ENCODE measurements around the gene ARHGEF16. TPM values are rescaled to one million over a fixed set of nuclear protein-coding genes. Genes with fewer than 3 reads are reported as not detected.
A peak's percentile ranks its signal among the peaks of the same experiment; 100 is the strongest.

ARHGEF16 gene
- total RNA-seq, 1 donor from 2014 or later, result 0.20 TPM

DNA sequence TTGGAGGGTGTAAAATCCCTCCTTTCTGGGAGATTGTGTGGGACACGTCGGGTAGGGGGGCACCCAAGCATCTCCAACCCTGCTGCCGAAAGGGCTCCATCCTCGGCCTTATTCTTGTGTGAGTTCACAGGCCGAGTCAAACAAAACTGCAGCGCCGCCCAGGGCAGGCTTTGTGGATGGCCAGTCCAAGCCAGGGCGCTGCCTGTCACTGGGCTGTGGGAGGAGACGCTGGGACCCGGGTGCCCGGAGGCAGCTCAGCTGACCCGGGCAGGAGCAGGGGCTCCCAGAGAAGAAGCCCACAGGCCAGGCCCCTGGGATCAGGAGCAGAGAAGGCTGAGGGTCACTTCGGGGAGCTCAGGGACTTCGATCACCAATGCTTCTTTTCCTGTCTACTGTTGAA is 31.8 kb upstream of the ARHGEF16 start:
- no peak for DNase-seq (ENCODE audit: low read depth in 2 of 2)

DNA sequence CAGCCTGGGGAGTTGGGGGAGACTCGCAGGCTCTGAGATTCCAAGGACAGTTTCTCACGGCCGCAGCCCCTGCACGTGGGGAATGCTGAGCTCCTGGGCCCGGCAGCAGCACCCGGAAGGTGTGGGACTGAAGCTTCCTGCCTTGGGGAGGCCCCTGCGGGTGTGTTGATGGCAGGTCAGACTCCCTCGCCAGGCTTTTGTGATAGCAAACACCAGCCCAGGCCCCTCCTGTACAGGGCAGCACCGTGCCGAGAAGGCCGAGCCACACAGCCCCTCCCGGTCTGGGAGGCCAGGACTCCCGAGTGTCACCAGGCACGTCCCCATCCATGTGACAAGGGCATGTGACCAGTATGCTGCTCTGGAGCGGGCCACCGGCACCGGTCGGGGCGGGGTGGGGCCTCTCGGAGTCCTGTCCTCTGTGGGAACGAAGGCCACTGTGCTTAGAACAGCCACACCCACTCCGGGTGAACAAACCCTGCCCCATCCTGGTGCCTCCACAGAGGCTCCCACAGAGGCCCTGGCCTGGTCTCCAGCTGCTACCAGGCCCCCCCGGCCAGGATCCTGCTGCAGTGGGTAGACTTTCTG is 31.1 kb upstream of the ARHGEF16 start:
- peak in 1 of 2 donors; percentile 39 for DNase-seq (ENCODE audit: low read depth in 2 of 2)

DNA sequence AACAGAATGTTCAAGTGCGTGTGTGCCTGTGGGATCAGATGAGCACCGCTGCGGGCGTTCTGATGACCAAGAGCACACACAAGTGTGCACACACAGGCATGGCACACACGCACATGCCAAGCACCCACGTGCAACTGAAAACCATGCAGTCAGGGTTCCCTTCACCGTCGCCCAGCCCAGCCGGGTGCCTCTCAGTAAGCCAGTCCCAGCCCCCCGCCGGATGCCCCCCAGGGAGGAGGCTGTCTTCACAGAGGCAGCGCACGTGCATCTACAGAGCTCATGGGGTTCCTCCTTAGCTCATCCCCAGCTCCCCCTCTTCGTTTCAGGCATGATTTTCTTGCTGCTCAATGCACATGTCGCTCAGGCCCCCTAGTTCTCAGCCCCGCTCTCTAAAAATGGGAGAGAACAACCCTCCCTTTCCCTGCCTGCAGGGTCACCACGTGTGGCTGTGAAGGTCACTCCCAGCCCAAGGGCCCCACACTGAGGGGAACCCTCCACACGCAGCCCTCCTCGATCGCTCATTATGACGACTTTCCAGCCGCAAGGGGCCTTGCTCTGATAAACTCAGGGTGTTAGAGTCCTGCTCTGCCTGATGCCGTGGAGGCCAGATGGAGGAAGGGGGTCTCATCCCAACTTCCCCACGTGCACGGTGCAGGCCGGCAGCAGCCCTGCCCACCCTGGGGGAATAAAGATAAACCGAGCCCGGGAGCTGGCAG is 30.4 kb upstream of the ARHGEF16 start:
- no peak for DNase-seq (ENCODE audit: low read depth in 2 of 2)

DNA sequence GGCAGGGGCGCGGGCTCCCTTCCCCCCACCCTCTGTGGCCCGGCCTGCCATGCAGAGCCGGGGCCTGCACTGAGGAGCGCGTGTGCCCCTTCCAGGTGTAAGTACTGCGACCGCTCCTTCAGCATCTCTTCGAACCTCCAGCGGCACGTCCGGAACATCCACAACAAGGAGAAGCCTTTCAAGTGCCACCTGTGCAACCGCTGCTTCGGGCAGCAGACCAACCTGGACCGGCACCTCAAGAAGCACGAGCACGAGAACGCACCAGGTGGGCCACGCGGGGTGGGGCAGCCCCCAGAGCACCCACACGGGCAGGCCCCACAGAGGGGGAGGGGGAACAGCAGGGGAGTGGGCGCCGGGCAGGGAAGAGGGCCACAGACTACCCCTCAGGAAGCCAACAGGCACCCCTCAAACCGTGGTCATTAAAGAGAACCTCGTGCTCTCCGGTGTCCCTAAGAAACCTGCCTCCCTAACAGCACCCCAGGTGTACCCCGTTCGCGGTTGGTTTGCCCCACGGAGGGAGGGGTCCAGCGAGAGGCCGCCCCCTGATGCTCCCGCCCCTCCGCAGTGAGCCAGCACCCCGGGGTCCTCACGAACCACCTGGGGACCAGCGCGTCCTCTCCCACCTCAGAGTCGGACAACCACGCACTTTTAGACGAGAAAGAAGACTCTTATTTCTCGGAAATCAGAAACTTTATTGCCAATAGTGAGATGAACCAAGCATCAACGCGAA is 28.8 kb upstream of the ARHGEF16 start:
- no peak for DNase-seq (ENCODE audit: low read depth in 2 of 2)

DNA sequence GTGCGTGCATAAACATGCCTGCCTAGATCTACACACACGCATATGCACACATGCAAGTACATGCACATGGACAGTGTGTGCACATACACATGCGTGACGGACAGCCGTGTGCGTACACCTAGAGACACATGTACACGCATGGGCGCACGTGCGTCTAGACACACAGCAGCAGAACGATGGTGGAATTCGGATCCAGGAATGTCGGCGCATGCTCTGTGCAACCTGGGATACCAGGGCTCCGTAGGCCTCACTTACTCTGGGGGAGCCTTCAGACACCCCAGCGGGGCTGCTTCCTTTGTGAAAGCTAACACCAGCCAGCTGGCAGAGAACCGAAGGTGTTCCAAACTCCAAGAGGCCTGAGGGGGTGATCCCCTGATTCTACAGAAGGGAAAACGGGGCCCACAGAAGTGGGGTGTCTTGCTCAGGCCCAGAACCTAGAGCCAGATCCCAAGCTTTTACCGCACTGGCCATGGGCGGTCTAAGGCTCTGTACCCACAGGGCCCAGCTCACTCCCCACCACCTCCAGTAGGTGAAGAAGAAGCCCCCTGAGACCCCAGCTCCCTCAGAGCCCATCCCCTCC is 27.4 kb upstream of the ARHGEF16 start:
- no peak for DNase-seq (ENCODE audit: low read depth in 2 of 2)

DNA sequence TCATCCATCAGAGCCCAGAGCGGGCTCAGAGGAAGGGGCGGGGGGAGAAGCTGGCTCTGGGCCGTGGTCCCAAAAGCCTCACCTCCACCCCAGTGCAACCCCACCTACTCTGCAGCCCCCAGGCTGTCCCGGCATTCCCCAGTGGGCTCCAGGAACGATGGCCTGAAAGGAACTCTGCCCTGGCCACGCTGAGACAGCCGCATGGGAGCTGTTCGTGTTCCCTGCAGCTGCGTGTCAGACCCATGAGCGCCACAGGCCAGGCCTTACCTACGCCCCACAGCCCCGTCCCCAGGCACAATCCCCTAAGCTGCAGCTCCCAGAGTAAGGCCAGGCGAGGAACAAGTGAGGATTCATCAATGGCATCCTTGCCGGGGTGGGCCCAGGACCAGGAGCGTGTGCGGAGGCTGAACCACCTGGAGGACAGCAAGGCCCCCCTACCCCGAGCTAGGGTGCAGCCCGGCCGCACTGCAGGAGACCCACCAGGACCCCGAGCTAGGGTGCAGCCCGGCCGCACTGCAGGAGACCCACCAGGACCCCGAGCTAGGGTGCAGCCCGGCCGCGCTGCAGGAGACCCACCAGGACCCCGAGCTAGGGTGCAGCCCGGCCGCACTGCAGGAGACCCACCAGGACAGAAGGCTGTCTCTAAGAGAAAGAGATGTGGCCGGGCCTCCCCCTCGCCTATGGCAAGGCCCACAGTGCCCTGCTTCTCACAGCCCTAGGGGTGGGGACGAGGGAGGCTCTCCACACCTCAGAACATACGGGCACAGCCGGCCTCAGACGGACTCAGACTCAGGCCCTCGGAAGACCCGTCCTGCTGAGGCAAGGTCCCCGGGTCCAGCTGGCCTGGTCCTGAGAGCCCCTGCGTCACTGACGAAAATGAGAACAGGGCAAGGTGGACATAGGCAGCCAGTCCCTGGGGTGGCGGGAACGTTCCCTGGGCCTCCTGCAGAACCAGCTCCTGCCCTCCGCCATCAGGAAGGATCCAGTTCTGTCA is 26.5 kb upstream of the ARHGEF16 start:
- DNase-seq (ENCODE audit: low read depth in 2 of 2), result no peak

DNA sequence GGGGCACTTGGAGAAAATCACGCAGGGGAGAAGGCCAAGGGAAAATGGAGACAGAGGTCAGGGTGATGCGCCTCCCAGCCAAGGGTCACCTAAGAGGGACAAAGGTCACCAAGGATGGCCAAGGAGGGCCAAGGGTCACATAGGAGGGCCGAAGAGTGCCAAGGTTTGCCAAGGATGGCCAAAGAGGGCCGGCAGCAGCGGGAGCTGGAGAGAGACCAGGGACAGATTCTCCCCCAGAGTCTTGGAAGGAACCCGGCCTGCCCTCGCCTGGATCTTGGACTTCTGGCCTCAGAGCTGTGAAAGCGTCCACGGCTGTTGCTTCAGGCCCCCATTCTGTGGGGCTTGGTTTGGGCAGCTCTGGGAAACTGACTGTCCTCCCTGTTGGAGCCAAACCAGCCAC is 25.6 kb upstream of the ARHGEF16 start:
- DNase-seq (ENCODE audit: low read depth in 2 of 2), result no peak

DNA sequence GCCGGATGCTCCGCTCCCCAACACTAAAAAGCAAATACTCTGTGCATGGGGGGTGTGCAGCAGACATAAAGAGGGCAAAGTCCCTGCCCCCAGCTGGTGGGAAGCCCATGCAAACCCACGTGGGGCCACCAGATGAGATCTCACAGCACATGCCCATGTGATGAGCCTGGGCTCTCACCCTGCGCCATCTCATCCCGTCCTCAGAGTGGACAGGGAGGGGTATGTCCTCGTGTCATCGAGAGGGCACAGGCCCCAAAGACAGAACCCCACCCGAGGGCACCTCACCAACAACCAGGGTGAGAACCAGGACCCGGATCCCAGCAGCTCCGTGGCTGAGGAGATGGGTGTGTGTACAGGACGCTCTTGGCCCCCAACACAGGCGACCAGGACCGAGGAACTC is 25.1 kb upstream of the ARHGEF16 start:
- no peak for DNase-seq (ENCODE audit: low read depth in 2 of 2)

DNA sequence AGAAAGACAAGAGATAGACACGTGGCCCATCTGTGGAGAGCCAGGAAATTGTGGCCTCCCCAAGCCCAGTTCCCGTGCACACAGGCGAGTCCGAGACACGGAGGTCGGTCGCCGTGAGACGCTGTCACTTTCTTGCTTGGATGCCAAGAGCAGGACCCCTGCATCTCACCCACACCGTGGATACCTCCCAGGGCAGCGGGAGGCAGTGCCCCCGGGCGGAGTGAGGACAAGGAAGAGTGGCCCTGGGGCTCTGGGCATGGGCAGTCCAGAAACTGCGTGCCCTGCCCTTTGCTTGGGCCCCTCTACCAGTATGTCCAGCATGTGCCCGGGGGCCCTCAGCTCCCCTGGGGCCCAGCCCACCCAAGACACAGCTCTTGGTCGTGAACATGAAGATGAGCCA is 24.7 kb upstream of the ARHGEF16 start:
- no peak for DNase-seq (ENCODE audit: low read depth in 2 of 2)

DNA sequence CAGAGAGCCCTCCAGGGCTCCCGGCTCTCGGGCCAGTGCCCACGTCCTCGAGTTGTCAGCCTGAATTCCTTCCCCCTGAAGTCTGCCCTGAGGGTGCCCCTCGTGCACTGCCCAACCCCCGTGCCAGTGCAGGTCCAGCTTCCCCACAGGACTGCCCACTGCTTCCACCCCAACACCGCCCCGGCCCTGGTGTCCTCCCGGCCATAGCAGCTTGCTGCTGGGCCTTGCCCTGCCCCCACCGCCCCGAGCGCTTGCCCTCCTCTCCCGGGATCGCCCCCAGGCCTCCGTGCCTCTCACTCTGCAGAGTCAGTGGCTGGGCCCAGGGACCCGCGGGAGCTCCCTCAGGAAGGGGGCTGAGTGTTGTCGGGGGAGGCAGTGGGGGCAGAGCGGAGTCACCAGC is 24.1 kb upstream of the ARHGEF16 start:
- no peak for DNase-seq (ENCODE audit: low read depth in 2 of 2)

DNA sequence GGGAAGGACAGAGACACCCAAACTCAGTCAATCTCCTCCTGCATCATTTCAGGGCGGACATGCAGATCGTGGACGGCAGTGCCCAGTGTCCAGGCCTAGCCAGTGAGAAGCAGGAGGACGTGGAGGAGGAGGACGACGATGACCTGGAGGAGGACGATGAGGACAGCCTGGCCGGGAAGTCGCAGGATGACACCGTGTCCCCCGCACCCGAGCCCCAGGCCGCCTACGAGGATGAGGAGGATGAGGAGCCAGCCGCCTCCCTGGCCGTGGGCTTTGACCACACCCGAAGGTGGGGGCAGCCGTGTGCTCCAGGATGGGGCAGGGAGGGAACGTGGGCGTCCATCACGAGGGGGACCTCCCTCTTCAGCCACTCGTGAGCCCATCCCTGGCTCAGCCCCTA is 23.6 kb upstream of the ARHGEF16 start:
- DNase-seq (ENCODE audit: low read depth in 2 of 2), result no peak

DNA sequence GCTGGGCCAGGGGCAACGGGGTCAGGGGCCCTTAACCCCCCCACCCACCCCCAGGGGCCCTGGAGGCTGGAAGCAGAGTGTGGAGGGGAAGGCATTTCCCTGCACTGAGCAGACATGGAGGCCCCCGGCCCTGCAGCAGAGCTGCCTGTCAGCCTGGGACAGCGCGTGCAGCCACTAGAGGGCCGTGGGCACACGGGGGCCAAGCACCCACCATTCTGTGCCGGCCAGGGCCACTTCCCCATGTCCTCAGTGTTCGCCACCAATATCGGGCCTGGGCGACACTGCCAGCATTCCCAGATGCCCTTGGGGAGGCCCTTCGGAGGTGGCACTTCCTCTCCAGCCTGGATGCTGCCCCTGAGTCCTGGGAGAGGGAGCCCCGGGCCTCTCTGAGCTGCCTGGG is 23.2 kb upstream of the ARHGEF16 start:
- DNase-seq (ENCODE audit: low read depth in 2 of 2), result peak in 1 of 2 donors; percentile 23

DNA sequence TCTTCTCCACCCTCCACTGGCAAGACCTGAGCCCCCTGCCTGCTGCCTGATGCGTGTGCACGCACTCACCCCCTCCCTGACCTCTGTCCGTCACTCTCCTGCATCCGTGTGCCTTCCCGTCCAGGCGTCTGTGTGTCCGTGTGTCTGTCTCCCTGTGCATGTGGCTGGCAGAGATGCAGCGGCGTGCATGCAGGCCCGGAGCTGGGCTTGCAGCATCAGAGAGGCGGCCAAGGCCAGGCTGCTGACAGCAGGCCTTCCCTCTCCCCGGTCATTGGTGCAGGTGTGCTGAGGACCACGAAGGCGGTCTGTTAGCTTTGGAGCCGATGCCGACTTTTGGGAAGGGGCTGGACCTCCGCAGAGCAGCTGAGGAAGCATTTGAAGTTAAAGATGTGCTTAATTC is 22.8 kb upstream of the ARHGEF16 start:
- no peak for DNase-seq (ENCODE audit: low read depth in 2 of 2)

DNA sequence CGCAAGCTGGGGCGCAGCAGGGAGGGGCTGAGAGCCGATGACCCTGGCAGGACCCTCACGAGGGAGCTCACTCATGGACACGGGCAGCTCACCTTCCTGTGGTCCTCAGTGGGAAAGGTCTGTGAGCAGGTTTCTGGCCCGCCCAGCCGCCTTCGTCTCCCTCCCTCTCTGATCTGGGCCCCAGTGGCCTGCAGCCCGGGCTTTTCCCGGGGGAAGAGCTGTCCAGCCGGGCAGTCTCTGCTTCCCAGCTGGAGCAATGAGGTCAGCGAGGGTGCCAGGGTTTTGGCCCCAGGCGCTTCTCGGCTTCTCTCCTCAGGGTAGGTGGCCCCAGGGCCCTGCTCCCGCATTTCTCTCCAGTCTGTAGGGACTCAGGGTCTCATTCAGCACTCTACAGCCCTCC is 22.2 kb upstream of the ARHGEF16 start:
- DNase-seq (ENCODE audit: low read depth in 2 of 2), result no peak

DNA sequence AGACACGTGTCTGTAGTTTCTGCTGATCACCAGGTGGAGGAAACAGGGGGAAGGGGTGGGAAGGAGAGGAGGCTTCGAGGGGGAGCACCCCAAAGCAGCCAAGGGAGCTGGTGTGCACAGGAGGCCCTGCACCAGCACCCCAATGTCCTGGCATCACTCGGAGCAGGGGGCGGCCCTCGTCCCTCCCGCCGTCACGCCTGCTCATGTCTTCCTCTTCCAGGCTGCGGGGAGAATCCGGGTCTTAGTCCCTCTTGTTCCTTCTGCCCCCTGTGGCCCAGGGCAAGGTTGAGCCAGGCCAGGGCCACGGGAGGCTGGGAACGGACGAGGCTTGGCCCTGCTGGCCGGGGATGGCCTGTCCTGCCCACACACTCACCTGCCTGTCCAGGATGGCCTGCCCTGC is 21.4 kb upstream of the ARHGEF16 start:
- DNase-seq (ENCODE audit: low read depth in 2 of 2), result no peak

DNA sequence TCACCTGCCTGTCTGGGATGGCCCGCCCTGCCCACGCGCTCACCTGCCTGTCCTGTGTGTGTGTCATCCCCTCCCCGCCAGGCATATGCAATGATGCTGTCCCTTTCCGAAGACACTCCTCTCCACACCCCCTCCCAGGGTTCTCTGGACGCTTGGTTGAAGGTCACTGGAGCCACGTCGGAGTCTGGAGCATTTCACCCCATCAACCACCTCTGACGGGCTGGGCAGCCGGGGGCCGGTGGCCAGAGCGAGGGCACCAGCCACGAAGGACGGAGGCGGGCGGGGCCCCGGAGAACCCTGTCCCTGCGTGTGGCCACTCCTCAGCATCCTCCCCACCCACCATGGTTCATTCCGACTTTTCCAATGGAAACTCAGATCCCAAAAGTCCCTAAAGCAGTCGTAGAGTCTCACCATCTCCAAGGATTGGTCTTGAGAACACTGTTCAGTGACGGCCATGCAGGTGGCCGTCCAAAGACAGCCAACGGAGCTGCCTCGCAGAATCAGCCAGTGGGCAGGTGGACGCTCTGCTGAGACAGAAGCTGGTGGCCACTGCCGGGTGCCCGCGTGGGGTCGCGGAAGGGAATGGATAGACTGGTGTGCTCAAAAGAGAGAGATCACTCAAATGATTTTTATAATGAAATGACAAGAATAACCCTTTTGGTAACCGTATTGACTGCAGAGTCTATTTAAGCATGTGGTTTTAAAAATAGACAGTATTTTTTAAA is 20.7 kb upstream of the ARHGEF16 start:
- DNase-seq (ENCODE audit: low read depth in 2 of 2), result no peak

DNA sequence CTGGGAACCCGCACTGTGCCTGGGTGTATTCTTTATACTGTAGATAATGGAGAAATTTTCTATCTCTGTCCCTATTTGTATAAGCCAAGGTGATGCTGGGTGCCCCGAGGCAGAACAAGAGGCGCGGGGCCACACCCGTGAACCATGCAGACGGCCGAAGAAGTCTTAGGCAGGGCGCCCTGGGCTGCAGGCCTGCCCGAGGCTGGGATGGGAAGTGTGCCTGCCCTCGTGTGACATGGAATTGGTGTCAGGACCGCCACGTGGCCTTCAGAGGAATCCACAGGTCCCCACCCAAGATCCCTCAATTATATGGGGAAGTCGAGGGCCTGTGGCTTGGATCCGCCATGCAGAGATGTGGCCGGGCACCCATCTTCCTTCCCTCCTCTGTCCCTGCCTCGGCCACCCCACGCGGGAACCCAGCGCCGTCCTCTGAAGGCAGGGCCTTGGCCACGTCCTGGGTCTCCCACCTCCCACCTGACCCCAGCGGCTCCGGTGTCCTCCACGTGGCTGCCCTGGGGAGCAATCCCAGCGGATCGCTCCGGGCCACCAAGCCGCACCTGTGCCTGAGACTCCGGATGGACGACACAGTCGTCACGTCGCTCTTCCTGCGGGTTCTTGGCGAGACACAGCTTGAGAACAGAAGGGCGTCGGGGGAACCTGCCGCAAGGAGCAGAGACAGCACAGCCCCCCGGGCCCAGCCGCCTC is 19.9 kb upstream of the ARHGEF16 start:
- no peak for DNase-seq (ENCODE audit: low read depth in 2 of 2)

DNA sequence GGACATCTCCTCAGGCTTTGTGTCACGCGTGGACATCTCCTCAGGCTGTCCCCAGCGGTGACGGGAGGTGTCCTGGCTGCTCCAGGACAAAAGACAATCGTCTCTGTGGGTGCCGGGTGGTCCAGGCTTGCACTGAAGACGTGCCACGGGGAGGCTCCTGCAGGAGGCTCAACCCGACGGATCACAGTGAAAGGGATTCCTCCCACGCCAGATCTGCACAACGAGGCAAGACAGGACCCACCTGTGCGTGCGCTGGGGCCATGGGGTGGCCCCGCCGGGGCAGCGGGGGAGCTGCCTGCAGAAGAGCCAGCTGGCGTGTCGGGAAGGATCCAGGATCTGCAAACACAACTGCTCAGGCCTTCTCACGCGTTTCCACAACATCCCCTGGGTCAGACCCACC is 18.8 kb upstream of the ARHGEF16 start:
- DNase-seq (ENCODE audit: low read depth in 2 of 2), result no peak

DNA sequence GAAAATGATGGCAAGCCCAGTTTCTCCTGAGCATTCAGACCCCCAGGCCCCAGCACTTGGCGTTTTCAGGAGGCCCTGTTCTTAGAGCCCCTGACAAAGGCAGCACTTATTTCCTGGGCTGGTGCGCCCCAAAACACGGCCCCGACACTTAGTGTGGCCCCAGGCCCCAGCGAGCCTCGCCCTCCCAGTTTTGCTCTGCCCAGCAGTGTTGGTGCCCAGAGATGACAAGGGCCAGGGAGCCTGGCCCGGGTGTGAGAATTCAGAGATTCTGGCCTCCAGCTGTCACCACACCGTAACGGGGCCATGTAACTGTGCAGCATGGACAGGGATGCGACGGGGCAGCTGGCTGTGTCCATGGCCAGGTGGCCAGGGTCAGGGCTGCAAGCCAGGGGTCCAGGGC is 18.0 kb upstream of the ARHGEF16 start:
- no peak for DNase-seq (ENCODE audit: low read depth in 2 of 2)

DNA sequence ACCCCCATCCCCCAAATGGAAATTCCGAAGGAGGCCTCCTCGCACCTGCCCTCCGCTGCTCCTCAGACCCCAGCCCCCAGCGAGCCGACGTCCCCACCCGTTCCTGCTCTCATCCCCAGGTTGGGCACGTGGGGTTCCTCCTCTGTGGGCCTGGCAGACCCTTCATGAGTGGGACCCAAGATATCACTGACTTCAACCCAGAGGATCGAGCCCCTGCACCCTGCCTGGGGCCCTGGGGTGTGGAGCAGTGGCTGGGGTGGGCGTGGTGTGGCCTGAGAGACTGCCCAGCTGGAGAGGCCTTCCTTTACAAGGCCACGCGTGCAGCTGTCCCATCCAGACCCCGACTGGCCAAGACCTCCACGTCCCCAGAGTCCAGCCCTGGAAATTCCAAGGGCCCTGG is 17.6 kb upstream of the ARHGEF16 start:
- no peak for DNase-seq (ENCODE audit: low read depth in 2 of 2)
